NCI-H128 (cell line): Measurements from ENCODE around the gene UBN1.

Source experiments
- DNase-seq: peaks from one replicate; lab custom pipeline; 2025; ENCODE audit not compliant: unreplicated experiment; lab: John Stamatoyannopoulos, UW

Gene UBN1

DNA sequence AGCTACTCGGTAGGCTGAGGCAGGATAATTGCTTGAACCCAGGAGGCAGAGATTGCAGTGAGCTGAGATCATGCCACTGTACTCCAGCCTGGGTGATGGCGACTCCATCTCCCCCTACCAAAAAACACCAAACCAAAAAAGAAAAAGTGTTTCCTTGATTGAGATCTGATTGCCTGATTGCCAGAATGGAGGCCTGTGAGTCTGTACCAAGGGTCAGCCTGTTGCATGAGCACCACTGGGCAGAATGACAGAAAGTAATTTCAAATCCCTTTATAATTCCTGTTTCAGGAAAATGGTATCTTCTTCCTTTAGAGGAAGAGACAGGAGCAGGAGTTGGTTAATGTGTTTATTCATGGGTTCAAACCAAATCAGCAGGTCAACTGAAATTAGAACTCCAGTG is 8.5 kb downstream of the UBN1 start:
- no peak for DNase-seq

DNA sequence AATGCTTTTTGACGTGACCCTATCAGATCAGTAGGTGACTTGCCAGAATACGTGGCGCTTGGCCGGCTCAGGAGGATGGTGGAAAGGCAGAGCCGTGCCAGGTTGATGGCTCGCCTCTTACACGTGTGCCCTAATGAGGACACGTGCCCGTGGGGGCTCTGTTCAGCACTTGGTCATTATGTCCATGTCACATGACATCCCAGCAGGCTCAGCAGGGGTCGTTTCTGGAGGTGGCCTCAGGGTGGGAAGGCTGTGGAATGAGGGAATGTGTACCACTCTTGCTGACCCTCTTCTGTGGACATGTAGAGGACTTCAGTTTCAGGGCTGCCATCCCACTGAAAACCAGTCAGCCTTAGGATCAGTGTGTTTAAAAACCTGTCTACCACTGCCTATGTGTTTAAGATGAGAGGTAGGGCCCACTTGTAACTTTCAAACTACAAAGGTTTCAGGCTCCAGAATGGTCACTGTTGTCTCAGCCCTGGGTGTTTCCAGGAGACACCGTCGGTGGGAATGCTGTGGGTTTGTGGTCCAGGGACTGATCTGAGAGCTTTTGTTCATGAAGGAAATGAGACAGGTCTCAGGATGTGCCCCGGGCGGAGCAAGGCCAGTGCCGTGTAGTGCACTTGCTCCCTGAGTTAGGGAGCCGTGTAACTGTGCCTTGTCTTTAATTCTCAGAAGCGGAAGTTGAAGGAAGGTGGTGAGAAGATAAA is 12.1 kb downstream of the UBN1 start:
- no peak for DNase-seq

DNA sequence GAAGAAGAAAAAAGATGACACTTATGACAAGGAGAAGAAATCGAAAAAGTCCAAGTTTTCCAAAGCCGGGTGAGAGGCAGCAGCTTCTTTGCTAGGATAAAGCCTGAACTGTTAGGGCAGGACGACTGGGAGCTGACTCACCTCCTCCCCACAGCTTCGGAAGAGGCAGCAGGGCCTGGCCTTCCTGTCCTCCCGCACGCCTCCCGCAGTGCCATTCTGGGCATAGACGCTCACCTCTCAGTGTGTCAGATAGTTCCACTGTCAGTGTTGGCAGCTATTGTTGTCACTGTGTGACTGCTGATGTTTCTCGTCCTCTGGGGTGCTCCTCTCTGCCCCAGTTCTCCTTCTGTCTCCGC is 12.6 kb downstream of the UBN1 start:
- no peak for DNase-seq

DNA sequence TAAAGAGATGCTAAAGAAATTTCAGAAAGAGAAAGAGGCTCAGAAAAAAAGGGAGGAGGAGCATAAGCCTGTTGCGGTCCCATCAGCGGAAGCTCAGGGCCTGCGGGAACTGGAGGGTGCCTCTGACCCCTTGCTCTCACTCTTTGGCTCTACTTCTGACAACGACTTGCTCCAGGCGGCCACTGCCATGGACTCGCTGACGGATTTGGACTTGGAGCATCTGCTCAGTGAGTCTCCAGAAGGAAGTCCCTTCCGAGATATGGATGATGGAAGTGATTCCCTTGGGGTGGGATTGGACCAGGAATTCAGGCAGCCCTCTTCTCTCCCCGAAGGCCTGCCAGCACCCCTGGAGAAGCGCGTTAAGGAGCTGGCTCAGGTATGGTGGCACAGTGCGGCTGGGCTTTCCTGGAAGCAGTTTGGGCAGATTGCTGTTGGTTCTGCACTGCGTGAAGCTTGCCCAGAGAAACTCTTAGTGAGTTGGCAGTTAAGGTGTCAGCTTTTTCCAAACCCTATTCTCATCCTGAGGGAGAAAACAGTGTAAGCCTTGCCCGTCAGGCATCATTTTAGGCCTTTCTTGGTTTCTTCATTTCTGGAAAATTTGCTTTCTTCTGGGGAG is 13.6 kb downstream of the UBN1 start:
- no peak for DNase-seq

DNA sequence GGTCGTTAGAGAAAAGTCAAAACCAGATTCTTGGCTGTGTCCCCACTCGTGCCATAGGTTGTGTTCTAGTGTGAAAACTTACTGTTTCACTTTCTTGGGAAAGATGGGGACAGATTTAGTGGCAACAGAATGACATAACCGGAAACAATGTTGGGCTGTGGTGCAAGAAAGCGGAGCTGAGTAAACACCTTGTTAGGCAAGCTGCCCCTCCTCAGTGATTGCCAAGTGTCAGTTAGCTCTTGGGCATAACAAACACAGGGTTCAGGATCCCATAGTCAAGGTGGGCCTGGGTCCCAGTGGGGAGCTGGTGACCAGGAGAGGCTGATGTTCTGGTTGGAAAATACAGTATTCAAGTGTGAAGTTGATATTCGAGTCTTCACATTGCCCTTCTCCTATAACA is 15.4 kb downstream of the UBN1 start:
- no peak for DNase-seq

DNA sequence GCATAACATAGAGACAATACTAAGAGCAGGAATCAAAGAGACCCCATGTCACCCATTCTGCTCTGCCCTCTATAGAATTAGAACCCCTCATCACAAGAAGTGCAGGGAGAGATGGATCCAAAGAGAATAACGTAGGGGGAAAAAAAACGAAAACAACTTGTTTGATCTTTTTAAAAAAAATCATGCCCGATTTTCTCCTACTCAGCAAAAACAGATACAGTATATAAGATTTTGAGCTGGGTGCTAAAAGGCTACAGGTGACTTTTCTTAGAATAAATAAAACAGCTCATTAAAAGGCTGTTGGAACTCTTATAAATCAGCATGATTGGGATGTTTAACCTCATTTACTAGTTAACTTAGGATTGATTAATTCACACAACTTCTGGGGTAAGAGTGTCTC is 17.4 kb downstream of the UBN1 start:
- DNase-seq = no peak

DNA sequence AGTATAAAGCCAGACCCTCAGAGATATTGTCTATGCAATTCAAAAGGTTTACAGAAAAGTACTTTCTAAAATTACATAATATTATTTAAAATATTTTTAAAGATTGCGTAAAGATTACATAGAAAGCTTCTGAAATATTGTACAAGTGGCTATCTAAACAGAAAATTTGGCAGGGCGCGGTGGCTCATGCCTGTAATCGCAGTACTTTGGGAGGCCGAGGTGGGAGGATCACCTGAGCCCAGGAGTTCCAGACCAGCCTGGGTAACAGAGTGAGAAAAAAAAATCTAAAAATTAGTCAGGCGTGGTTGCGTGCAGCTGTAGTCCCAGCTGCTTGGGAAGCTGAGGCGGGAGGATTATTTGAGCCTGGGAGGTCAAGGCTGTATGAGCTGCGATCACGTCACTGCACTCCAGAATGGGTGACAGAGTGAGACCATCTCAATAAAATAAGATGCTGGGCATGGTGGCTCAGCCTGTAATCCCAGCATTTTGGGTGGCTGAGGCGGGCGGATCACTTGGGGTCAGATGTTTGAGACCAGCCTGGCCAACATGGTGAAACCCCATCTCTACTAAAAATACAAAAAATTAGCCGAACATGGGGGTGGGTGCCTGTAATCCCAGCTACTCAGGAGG is 18.1 kb downstream of the UBN1 start:
- no peak for DNase-seq

DNA sequence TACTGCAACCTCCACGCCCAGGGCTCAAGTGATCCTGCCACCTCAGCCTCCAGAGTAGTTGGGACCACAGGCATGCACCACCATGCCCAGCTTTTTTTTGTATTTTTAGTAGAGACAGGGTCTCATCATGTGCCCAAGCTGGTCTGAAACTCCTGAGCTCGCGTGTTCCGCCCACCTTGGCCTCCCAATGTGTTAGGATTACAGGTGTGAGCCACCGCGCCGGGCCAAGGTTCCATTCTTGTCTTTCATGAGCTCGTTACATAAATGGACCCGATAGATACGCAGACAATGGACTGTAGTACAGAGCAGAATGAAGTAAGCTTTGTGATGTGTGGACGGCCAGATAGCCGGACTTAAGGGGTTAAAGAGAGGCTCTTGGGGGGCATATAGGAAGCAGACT is 19.3 kb downstream of the UBN1 start:
- no peak for DNase-seq

DNA sequence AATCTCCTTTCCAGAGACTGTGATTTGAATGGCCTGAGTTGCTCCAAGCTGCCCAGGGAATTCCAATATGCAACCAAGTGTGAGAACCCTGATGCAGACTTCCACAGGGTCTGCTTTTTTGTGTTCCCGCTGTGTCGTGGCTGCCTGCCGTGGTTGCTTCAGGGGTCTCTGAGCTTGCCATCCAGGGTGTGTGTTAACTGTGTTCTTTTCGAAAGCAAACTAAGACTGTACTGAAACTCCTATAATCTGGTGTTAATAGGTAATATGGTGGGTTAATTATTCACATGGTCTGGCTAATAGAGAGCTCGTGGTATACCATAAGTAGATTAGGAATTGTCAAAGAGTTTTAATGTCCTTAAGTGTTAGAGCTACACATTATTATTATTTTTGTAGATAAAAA is 20.7 kb downstream of the UBN1 start:
- no peak for DNase-seq

DNA sequence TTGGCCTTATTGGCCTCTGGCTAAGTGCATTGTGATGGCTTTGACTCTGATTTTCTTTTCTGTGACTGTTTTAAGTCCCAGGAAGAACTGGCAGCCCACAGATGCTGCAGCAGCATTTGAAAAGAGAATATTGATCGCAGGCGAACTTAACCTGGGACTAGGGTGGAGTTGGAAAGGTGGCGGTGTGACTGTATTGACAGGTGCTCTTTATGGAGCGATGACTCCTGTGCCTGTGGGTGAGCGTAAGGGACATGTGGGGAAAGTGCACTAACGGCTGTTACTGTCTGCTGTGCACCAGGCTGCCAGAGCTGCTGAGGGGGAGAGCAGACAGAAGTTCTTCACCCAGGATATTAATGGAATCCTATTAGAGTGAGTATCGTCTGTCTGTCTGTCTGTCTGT is 21.3 kb downstream of the UBN1 start:
- DNase-seq = no peak

DNA sequence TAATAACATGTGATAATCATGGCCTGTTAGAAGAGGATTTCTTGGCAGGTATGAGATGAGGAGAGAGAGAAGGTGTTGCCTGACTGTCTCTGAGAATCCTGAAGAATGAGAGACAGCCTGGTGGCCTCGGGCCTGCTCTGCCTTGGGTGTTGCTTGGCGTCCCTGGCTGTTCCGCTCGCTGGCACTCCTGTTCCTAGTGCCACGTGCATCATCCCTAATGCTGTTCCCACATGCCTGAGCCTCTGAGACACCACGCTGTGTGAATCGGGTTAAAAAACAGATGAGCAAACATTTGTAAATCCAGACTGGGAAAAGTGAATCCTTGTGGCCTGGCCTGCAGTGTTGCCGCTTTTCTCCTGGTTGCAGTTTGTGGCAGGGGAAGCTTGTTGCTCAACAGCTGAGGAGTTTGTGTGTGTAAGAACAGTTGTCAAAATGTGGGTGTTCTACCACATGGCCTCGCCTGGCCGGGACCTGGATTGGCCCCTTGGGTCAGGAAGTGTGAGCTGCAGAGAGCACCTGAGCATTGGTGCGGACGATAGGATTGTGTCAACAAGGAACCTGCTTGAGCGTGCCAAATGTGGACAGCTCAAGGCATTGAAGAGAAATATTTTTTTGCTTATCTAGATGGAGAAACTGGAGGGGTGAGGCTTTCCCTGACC is 22.0 kb downstream of the UBN1 start:
- DNase-seq = no peak

DNA sequence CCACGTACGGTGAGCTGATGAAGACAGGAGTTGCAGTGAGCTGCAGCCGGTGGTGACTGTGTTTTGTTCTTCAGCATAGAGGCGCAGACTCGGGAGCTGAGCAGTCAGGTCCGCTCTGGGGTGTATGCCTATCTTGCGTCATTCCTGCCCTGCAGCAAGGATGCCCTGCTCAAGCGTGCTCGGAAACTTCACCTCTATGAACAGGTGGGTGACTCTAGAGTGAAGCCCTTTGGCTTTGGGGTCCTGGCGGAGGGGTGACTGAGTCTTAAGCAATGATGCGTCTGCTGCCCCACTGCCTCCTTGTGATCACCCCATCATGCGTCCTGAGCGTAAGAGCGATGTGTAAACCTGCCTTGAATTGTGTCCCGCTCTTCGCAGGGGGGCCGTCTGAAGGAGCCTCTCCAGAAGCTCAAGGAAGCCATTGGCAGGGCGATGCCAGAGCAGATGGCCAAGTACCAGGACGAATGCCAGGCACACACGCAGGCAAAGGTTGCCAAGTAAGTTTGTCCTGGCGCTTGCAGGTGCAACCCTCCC is 22.9 kb downstream of the UBN1 start:
- DNase-seq = no peak

DNA sequence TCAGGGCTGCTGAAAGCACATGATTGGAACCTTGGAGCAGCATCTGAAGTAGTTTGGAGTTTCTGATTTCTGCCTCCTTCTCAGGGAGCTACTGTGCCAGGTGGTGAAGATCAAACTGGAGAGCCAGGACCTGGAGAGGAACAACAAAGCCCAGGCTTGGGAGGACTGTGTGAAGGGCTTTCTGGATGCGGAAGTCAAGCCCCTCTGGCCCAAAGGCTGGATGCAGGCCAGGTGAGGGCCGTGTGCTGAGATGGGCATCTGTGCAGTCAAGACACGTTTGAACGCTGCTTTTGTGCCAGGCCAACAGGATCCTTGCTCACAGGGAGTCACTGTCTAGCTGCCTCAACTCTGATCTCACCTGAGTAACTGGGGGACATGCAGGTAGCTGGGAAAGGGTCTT is 23.8 kb downstream of the UBN1 start:
- no peak for DNase-seq

DNA sequence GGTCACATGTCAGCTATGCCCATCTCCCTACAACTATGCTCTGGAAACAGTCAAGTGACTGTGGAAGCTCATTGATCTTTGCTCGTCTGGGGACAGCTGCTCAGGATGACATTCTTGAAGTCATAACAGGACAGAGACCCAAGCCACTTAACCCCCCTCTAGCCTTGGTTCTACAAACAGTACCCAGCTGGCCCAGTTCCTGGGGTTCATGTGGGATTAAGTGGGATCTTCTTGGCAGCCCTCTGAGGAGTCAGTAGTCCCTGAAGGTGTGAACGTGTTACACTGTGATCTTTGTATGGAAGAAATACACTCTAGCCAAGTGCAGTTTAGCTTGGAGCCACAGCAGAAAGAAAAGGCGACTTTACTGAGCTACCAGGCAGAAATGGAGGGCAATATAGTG is 25.8 kb downstream of the UBN1 start:
- DNase-seq = no peak

DNA sequence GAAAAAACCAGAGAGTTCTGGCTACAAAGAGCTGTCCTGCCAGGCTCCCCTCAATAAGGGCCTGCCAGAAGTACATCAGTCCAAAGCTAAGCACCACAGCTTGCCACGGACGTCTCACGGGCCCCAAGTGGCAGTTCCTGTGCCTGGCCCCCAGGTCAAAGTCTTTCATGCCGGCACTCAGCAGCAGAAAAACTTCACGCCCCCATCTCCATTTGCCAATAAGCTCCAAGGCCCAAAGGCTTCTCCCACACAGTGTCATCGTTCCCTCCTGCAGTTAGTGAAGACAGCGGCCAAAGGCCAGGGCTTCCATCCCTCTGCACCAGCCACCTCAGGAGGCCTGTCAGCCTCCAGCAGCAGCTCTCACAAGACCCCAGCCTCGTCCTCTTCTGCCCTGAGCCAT is 27.4 kb downstream of the UBN1 start:
- DNase-seq = no peak

DNA sequence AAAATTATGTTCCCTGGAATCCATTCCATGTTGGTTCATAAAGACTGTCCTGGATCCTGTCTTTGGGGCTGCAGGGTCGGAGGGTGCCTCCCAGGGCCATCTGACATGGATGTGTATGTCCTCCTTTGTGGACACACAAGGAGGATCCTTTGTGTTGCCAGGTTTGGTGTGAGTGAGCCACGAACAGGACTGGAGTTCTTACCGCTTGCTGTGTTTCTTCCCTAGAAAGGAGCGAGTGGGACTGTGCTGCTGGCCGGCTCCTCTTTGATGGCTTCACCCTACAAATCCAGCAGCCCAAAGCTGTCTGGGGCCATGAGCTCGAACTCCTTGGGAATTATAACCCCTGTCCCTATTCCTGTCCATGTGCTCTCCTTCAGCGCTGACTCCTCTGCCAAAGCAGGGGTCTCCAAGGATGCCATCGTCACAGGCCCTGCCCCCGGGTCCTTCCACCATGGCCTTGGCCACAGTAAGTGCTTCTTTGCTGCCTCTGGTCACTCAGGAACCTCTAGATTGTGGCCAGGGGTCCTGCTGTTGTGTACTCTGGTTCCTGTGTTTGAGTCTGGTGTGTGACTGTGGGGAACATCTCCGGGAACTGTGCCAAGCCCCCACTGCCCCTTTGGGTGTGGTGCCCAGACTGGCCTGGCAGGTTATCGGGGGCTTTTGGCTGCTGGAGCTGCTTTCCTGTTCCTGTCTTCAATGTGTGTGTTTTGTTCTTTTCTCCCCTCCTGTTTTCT is 29.5 kb downstream of the UBN1 start:
- DNase-seq = no peak

DNA sequence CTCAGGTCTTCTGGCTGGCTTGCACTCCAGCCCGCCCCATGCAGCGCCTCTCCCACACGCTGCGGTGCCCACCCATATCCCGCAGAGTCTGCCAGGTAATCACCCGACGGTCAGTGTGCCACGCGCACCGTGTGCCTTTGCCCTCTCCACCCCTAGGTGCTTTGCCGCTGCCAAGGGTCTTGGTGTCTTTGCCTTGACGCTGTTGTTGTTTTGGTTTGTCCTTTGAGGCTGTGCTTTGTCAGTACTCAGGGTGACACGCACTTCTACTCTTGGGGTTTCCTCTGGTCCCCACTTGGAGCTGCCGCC is 30.1 kb downstream of the UBN1 start:
- no peak for DNase-seq

DNA sequence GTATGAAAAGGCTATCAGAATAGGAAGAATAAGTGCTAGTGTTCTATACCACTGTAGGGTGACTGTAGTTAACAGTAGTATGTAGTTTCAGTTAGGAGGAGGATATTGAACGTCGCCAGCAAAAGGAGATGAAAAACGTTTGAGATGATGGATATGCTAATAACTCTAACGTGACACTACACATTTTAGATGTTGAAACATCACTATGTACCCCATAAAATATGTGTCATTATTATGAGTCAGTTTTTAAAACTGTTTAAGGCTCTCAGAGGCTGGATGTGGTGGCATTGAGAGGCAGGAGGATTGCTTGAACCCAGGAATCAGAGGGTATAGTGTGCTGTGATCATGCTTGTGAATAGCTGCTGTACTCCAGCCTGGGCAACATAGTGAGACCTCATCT is 31.8 kb downstream of the UBN1 start:
- no peak for DNase-seq

DNA sequence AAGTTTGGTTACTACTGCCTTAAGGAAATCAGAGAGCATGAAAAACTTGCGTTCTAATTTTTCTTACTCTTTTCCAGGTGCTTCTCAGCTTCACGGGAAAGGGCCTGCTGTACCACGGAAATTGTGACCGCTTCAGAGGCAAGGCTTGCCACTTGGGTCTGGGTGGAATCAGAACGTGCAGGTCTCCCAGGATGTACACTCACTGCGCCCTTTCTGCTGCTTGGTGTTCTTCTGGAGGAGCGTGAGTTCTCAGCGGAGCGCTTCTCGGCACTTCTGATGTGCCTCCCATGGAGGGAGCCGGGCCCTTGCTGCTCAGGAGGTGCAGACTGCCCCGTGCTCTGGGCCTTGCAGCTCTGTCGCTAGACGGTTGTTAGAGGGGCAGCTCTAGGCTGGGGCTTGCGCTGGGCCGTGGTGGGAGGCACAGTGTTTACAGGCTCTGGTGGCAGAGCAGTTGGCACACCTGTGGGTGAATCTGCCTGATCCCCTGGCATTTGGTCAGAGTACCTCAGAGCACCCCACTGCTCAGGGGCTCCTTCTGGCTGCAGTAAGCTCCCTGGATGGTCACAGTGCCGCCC is 32.8 kb downstream of the UBN1 start:
- no peak for DNase-seq

DNA sequence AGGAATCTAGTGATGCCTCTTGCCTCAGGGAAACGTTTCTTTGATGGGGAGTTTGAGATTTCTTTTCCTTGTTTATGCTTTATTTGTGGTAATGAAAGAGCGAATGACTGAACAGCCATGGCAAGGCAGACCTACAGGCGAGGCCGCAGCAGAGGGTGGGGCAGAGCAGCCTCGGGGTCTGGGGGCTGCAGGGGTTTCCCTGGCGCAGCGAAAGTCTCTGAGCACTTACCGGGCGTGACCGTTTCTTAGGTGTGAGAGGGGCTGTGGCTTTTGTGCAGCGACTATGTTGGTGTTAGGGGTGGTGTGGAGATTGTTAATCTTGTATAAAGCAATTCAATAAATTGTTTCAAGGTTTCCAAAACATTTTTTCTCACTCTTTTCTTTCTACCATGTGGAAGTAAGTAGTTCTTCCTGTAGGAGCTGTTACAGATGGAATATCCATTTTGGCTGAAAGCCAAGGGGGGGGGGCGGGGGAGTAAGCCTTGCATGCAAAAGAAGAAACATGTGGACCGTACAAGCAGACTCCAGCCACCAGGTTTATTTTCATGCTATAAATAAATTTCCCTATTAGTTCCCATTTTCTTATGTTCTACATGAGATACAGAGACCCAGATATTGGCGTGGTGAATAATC is 34.8 kb downstream of the UBN1 start:
- DNase-seq = no peak
